GM18507 (cell line): ENCODE results near the gene CABP4.
"Not testable (repeated sequence)": the region's sequence is repeated elsewhere in the genome, so short reads cannot be mapped to it uniquely, and the experiment has no call there.

Experiments
- DNase-seq: peaks from one replicate; pipeline ENCODE4 v3.0.0; 2011; ENCODE audit warnings: low read depth; ENCODE audit not compliant: insufficient read length; ENCODE audit errors: extremely low spot score
- FAIRE-seq: peaks from 2 replicates; lab custom pipeline; 2011; peaks lifted over from hg19 to GRCh38; lab: Jason Lieb, UNC

The CABP4 gene

DNA sequence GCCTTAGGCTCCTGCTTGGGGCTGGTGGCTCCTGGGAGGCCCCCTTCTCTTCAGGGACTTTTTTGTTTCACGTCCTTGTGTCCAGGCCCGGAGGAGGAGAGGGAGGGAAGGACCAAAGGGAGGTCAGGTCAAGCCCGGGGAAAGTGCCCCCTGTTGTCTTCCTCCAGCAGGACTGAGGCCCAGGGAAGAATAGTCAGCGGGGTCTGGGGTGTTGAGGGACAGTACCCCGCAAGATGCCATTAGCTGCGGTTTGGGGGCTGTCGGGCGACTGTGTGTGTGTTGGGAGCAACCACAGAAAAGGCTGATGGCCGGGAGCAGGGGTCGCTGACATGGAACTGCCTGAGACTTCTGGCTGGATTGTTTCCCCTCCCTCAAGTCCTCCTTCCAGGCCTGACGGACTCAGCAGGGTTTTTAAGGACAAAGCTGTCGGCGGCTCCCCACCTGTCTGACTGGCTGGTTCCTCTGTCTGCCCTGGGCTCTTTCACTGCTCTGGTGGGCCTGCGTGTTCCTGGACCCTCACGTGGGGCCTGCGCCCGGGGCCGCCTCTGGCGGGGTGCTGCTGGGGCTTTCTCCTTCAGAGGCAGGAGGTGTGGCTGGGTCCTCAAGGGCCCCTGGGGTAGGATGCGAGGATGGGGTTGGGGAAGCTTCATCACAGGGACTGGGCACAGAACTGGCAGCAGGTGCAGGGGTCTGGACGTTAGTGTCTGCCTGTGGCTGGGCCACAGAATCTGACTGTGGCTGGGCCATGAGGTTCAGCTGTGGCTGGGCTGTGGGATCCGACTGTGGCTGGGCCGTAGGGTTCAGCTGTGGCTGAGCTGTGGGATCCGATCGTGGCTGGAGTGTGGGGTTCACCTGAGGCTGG is 4.1 kb upstream of the CABP4 start:
- no peak for FAIRE-seq

GRCh38 chr11:67451658-67451976 is 3.5 kb upstream of the CABP4 start:
- no peak for FAIRE-seq

More for the DNA sequence above, 4.1 kb upstream of the CABP4 start:
- DNase-seq = no peak

DNA sequence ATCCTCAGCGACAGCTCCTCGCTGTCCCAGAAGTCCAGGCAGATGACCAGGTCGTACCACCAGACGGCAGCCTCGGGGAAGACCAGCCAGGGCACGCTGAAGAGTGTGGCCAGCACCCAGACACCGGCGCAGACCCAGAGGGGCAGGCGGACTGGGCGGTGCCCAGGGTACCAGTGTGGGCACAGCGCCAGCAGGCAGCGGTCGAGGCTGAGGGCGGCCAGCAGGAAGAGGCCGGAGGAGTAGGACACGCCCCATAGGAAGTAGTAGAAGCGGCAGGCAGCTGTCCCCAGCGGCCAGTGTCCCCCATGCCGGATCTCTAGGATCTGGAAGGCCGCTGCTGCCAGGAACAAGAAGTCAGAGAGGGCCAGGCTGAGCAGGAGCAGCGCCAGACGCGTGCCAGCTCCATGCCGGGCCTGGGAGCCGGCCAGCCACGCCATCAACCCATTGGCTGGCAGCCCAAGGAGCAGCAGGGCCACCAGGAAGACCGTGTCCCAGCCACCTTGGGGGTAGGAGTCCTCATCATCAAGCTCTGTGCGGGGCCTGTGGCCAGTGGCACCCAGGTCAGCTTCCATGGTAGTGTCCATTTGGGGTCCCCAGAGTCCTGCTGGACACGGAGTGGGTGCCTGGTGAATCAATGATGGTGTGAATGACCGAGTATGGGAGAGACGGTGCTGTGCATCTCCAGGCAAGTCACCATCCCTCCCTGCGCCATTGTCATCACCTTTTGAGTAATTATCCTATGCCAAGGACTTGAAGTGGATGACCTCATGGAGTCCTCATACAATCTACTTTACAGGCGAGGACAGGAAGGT is 2.8 kb upstream of the CABP4 start, which contains the start of gene GPR152:
Gene GPR152, minus strand, starts transcription at position 589 of the 812 bp plus-strand sequence. Its CDS starts 5 bp downstream, at position 584.
- FAIRE-seq (no peak), DNase-seq (no peak)

More at GRCh38 chr11:67451658-67451976, 3.5 kb upstream of the CABP4 start:
- DNase-seq = no peak

GRCh38 chr11:67453816-67454732 is 1.1 kb upstream of the CABP4 start:
- no peak for FAIRE-seq

GRCh38 chr11:67456068-67456705 is 1.0 kb downstream of the CABP4 start:
- no peak for FAIRE-seq
- no peak for DNase-seq

More at GRCh38 chr11:67453816-67454732, 1.1 kb upstream of the CABP4 start:
- no peak for DNase-seq

- FAIRE-seq = no peak
- DNase-seq = no peak
Observed at GRCh38 chr11:67457453-67457852, 2.3 kb downstream of the CABP4 start.

- FAIRE-seq = no peak
- no peak for DNase-seq
Observed at GRCh38 chr11:67458266-67458665, 3.1 kb downstream of the CABP4 start.

GRCh38 chr11:67463186-67463585 is 8.0 kb downstream of the CABP4 start:
- FAIRE-seq (no peak), DNase-seq (no peak)

DNA sequence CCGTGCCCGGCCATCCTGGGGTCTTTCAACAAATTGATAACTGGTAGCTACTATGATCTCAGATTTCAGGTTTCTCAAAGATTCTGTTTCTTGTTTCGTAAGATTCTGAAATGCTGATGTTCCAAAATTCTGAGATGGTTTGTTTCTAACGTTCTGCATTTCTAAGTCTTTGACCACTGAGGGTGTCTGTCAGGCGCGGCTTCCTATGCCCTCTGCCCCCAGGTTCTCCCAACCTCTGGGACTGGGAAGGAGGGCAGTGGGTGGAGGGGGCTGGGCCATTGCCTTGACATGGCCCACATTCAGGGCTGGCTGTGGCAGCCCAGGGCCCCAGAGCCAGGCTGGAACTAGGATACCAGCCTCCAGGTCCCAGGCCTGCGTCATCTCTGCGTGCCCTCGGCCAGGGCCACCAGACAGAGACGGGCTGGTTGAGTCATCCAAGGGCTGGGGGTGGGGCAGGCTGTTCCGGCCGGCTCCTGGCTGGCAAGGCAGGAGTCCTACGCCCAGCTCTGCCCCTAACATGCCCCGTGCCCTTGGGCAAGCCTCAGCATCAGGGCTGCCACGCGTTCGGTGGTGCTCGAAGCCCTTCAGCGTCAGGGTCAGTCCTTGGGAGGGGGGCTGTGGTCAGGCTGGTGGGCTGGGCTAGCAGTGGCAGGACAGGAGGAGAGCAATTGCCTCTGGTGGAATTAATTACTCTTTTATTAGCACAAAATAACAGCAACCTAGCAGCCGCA is 8.7 kb downstream of the CABP4 start:
- no peak for FAIRE-seq
- no peak for DNase-seq

DNA sequence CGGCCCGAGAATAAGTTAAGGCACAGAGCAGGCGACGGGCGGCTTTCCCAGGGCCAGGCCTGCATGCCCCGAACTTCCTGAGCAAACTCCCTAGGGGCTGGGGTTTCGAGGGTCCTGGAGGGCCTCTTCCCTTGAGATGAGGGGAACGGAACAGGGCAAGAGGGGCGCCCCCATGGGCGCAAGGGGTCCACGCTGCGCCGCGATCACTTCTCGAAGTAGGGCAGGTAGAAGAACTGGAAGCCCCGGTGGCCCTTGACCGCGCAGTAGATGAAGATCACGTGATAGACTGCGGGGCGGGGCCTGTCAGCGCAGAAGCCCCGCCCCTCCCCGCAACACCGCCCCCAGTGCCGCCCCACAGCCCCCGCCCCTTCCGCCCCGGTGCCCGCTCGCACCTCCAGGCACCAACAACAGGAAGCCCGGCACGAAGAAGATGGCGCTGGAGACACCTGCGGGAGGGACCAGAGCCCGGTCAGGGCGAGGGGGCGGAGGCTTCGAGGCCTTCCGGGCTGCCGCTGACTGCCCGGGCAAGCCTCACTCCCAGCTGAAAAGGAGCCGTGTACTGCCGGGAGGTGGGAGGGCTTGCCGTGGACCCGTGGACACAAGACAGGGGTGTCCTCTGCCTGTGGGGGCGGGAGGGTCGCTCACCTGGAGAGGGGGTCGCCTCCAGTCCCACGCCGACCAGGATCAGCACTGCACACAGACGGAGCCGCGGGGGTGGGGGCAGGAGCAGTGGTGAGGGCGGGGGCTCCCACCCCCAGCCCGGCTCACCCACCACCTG is 9.4 kb downstream of the CABP4 start:
- FAIRE-seq (peak; percentile 87), DNase-seq (peak; percentile 89)

GRCh38 chr11:67465189-67465510 is 10.0 kb downstream of the CABP4 start:
- no peak for DNase-seq
- FAIRE-seq = no peak

- FAIRE-seq = not testable (repeated sequence)
Observed at GRCh38 chr11:67465530-67465929, 10.4 kb downstream of the CABP4 start.

DNA sequence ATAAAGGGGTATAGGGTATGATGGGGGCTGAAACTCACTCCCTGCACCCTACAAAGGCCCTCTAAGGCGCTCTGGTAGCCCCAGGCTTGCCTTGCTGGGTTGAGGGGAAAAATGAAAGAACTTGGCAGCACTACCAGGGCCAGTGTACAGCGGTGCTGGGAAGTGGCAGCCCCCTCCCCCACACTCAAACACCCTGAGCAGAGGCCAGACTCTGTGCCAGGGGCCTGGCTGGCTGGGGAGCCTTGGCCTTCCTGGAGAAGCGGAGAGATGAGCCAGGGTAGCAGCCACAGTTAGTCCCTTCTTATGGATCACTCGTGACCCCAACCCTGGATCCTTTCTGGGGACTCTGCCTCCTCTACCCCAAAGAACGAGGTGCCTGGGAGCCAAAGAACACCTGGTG is 11.2 kb downstream of the CABP4 start:
- DNase-seq = no peak
- no peak for FAIRE-seq

More at GRCh38 chr11:67465530-67465929, 10.4 kb downstream of the CABP4 start:
- DNase-seq = not testable (repeated sequence)

- DNase-seq = no peak
- FAIRE-seq = no peak
Observed at GRCh38 chr11:67466962-67467771, 12.0 kb downstream of the CABP4 start.

- no peak for DNase-seq
- no peak for FAIRE-seq
Observed at GRCh38 chr11:67468056-67468455, 12.9 kb downstream of the CABP4 start.

DNA sequence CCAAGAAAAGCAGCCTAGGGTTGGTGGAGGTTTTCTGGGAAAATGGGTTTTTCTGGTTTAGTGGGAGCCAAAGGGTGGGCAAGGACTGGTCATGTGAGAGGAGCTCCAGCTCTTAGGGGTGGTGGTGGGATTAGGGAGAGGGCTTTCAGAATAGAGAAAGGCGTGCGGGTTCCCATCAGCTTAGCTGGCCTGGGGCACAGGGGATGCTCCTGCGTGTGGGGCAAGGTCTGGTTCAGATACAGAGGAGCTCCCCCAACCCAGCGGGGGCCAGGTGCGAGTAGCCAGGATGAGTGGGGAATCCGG is 13.3 kb downstream of the CABP4 start:
- FAIRE-seq (no peak), DNase-seq (no peak)
